BLaER1 (cell line): ENCODE data around the gene OTULINL.

Source experiments
- H3K27ac ChIP-seq: shearing (Covaris generic); formaldehyde crosslinking; 2 replicates; pipeline ENCODE4 v1.8.1; 2022
- H3K27me3 ChIP-seq: shearing (Covaris generic); formaldehyde crosslinking; 2 replicates; pipeline ENCODE4 v1.8.1; 2022
- H3K36me3 ChIP-seq: shearing (Covaris generic); formaldehyde crosslinking; 2 replicates; pipeline ENCODE4 v1.8.1; 2022
- H3K4me1 ChIP-seq: shearing (Covaris generic); formaldehyde crosslinking; 2 replicates; pipeline ENCODE4 v1.8.1; 2022
- H3K4me2 ChIP-seq: shearing (Covaris generic); formaldehyde crosslinking; 2 replicates; pipeline ENCODE4 v1.8.1; 2022
- H3K4me3 ChIP-seq: shearing (Covaris generic); formaldehyde crosslinking; 2 replicates; pipeline ENCODE4 v1.8.1; 2022
- H3K9ac ChIP-seq: shearing (Covaris generic); formaldehyde crosslinking; 2 replicates; pipeline ENCODE4 v1.8.1; 2022
- H3K9me3 ChIP-seq: shearing (Covaris generic); formaldehyde crosslinking; 2 replicates; pipeline ENCODE4 v1.8.1; 2022
- H4K20me1 ChIP-seq: shearing (Covaris generic); formaldehyde crosslinking; 2 replicates; pipeline ENCODE4 v1.8.1; 2022
- Cebpa-rat ChIP-seq: shearing (Covaris generic); IDR thresholded peaks from 2 replicates; pipeline ENCODE4 v1.8.1; 2022

Gene OTULINL

GRCh38 chr5:14615365-14615764 is 33.8 kb downstream of the OTULINL start:
- TF ChIP-seq Cebpa-rat, result no peak
- H3K36me3 ChIP-seq, result no peaks in the 10 kb centered on the region
- no peak overlapping the region for H3K9ac ChIP-seq
- H3K4me2 ChIP-seq, result no peak overlapping the region
- no peaks in the 10 kb centered on the region for H3K27me3 ChIP-seq
- 0 out of 2 replicates have a peak, but pooled peaks cover 2% of the 10 kb centered on the region for H3K4me1 ChIP-seq
- no peaks in the 10 kb centered on the region for H3K9me3 ChIP-seq
- H4K20me1 ChIP-seq, result no peaks in the 10 kb centered on the region
- H3K4me3 ChIP-seq, result no peak overlapping the region
- H3K27ac ChIP-seq, result no peak overlapping the region

GRCh38 chr5:14617441-14617840 is 35.8 kb downstream of the OTULINL start:
- H3K27ac ChIP-seq, result no peak overlapping the region
- H3K4me2 ChIP-seq, result no peak overlapping the region
- no peak overlapping the region for H3K9ac ChIP-seq
- H3K4me1 ChIP-seq, result no peaks in the 10 kb centered on the region
- no peaks in the 10 kb centered on the region for H4K20me1 ChIP-seq
- no peaks in the 10 kb centered on the region for H3K27me3 ChIP-seq
- H3K36me3 ChIP-seq, result no peaks in the 10 kb centered on the region
- H3K9me3 ChIP-seq, result peaks cover 5% of the 10 kb centered on the region; the same call in 1 of the 2 replicates
- H3K4me3 ChIP-seq, result no peak overlapping the region
- TF ChIP-seq Cebpa-rat, result no peak

GRCh38 chr5:14627270-14627669 is 45.7 kb downstream of the OTULINL start:
- H3K4me1 ChIP-seq, result no peaks in the 10 kb centered on the region
- no peaks in the 10 kb centered on the region for H4K20me1 ChIP-seq
- H3K27ac ChIP-seq, result no peak overlapping the region
- no peaks in the 10 kb centered on the region for H3K27me3 ChIP-seq
- no peaks in the 10 kb centered on the region for H3K9me3 ChIP-seq
- no peak overlapping the region for H3K9ac ChIP-seq
- no peak overlapping the region for H3K4me2 ChIP-seq
- no peaks in the 10 kb centered on the region for H3K36me3 ChIP-seq
- H3K4me3 ChIP-seq, result no peak overlapping the region
- TF ChIP-seq Cebpa-rat, result no peak

GRCh38 chr5:14628346-14628745 is 46.8 kb downstream of the OTULINL start:
- no peak overlapping the region for H3K4me3 ChIP-seq
- H4K20me1 ChIP-seq, result no peaks in the 10 kb centered on the region
- TF ChIP-seq Cebpa-rat, result no peak
- H3K9me3 ChIP-seq, result no peaks in the 10 kb centered on the region
- H3K9ac ChIP-seq, result no peak overlapping the region
- H3K27ac ChIP-seq, result no peak overlapping the region
- no peaks in the 10 kb centered on the region for H3K36me3 ChIP-seq
- H3K4me1 ChIP-seq, result no peaks in the 10 kb centered on the region
- no peaks in the 10 kb centered on the region for H3K27me3 ChIP-seq
- no peak overlapping the region for H3K4me2 ChIP-seq

- H3K27ac ChIP-seq, result no peak overlapping the region
- no peak overlapping the region for H3K9ac ChIP-seq
- H3K36me3 ChIP-seq, result no peaks in the 10 kb centered on the region
- TF ChIP-seq Cebpa-rat, result no peak
- H3K9me3 ChIP-seq, result no peaks in the 10 kb centered on the region
- no peaks in the 10 kb centered on the region for H3K4me1 ChIP-seq
- H3K27me3 ChIP-seq, result no peaks in the 10 kb centered on the region
- H3K4me3 ChIP-seq, result no peak overlapping the region
- H4K20me1 ChIP-seq, result no peaks in the 10 kb centered on the region
- no peak overlapping the region for H3K4me2 ChIP-seq
These were observed 49.1 kb downstream of the OTULINL start for GRCh38 chr5:14630671-14631070.

GRCh38 chr5:14635656-14636055 is 54.1 kb downstream of the OTULINL start:
- Histone ChIP-seq H3K36me3 (no peaks in the 10 kb centered on the region), H3K4me1 (no peaks in the 10 kb centered on the region), H3K27ac (no peak overlapping the region), H4K20me1 (no peaks in the 10 kb centered on the region), H3K27me3 (no peaks in the 10 kb centered on the region), H3K4me3 (no peak overlapping the region), H3K9me3 (no peaks in the 10 kb centered on the region), H3K9ac (no peak overlapping the region), H3K4me2 (no peak overlapping the region)
- TF ChIP-seq Cebpa-rat, result no peak

GRCh38 chr5:14640765-14641164 is 59.2 kb downstream of the OTULINL start:
- no peaks in the 10 kb centered on the region for H3K36me3 ChIP-seq
- H3K4me1 ChIP-seq, result no peaks in the 10 kb centered on the region
- no peaks in the 10 kb centered on the region for H3K27me3 ChIP-seq
- H3K27ac ChIP-seq, result no peak overlapping the region
- H4K20me1 ChIP-seq, result no peaks in the 10 kb centered on the region
- no peaks in the 10 kb centered on the region for H3K9me3 ChIP-seq
- H3K9ac ChIP-seq, result no peak overlapping the region
- H3K4me3 ChIP-seq, result no peak overlapping the region
- TF ChIP-seq Cebpa-rat, result no peak
- no peak overlapping the region for H3K4me2 ChIP-seq

GRCh38 chr5:14644623-14645237 is 63.1 kb downstream of the OTULINL start:
- TF ChIP-seq Cebpa-rat, result no peak
- Histone ChIP-seq H3K9me3 (no peaks in the 10 kb centered on the region), H3K4me2 (no peak overlapping the region), H3K4me3 (no peak overlapping the region), H3K4me1 (no peaks in the 10 kb centered on the region), H3K9ac (no peak overlapping the region), H3K36me3 (no peaks in the 10 kb centered on the region), H3K27ac (no peak overlapping the region), H4K20me1 (no peaks in the 10 kb centered on the region), H3K27me3 (no peaks in the 10 kb centered on the region)

GRCh38 chr5:14650052-14650451 is 68.5 kb downstream of the OTULINL start:
- H3K36me3 ChIP-seq, result no peaks in the 10 kb centered on the region
- no peak overlapping the region for H3K27ac ChIP-seq
- H3K4me1 ChIP-seq, result no peaks in the 10 kb centered on the region
- H4K20me1 ChIP-seq, result no peaks in the 10 kb centered on the region
- H3K9ac ChIP-seq, result no peak overlapping the region
- H3K4me3 ChIP-seq, result no peak overlapping the region
- H3K9me3 ChIP-seq, result no peaks in the 10 kb centered on the region
- H3K27me3 ChIP-seq, result no peaks in the 10 kb centered on the region
- TF ChIP-seq Cebpa-rat, result no peak
- no peak overlapping the region for H3K4me2 ChIP-seq

GRCh38 chr5:14655146-14655741 is 73.7 kb downstream of the OTULINL start:
- Histone ChIP-seq H3K36me3 (no peaks in the 10 kb centered on the region), H3K4me2 (no peak overlapping the region)
- no peak for TF ChIP-seq Cebpa-rat

More at GRCh38 chr5:14655146-14655741, 73.7 kb downstream of the OTULINL start:
- Histone ChIP-seq H3K27ac (no peak overlapping the region), H3K9me3 (no peaks in the 10 kb centered on the region), H3K9ac (no peak overlapping the region), H3K27me3 (no peaks in the 10 kb centered on the region), H4K20me1 (no peaks in the 10 kb centered on the region), H3K4me3 (no peak overlapping the region), H3K4me1 (peaks cover 6% of the 10 kb centered on the region)
